ENCODE measurements around the gene PTPRJ.

PTPRJ gene

GRCh38 chr11:48095779-48096470, 115.6 kb downstream of the PTPRJ start:
- no peak for DNase-seq

- no peak for DNase-seq
These were observed 116.5 kb downstream of the PTPRJ start for GRCh38 chr11:48096588-48097525.

GRCh38 chr11:48098024-48098423, 117.7 kb downstream of the PTPRJ start:
- DNase-seq: no peak

GRCh38 chr11:48099916-48100446, 119.6 kb downstream of the PTPRJ start:
- no peak for DNase-seq

GRCh38 chr11:48101044-48101733, 120.8 kb downstream of the PTPRJ start:
- DNase-seq: no peak

GRCh38 chr11:48101958-48102357, 121.6 kb downstream of the PTPRJ start:
- DNase-seq: no peak

GRCh38 chr11:48103621-48104567, 123.5 kb downstream of the PTPRJ start:
- peak; percentile 32 for DNase-seq

GRCh38 chr11:48104568-48104924, 124.2 kb downstream of the PTPRJ start:
- no peak for DNase-seq

GRCh38 chr11:48105096-48105990, 125.0 kb downstream of the PTPRJ start:
- DNase-seq: no peak

GRCh38 chr11:48106166-48106565, 125.8 kb downstream of the PTPRJ start:
- no peak for DNase-seq

- peak; percentile 59 for DNase-seq
These were observed 126.9 kb downstream of the PTPRJ start for GRCh38 chr11:48107188-48107704.

- no peak for DNase-seq
These were observed 128.1 kb downstream of the PTPRJ start for GRCh38 chr11:48108231-48109045.

- peak; percentile 58 for DNase-seq
These were observed 128.8 kb downstream of the PTPRJ start for GRCh38 chr11:48109046-48109666.

- DNase-seq: no peak
These were observed 130.1 kb downstream of the PTPRJ start for GRCh38 chr11:48110509-48110766.

- no peak for DNase-seq
These were observed 131.5 kb downstream of the PTPRJ start for GRCh38 chr11:48111891-48112290.

- no peak for DNase-seq
These were observed 134.4 kb downstream of the PTPRJ start for GRCh38 chr11:48114740-48115139.

GRCh38 chr11:48116437-48117228, 136.3 kb downstream of the PTPRJ start:
- DNase-seq: no peak

GRCh38 chr11:48122246-48122645, 141.9 kb downstream of the PTPRJ start:
- no peak for DNase-seq

GRCh38 chr11:48122656-48123055, 142.3 kb downstream of the PTPRJ start:
- DNase-seq: no peak

Measured in fibroblast of skin of abdomen (primary cell).